GM12878 (cell line): Measurements from ENCODE around the gene NUDT3. TPM values are rescaled to one million over a fixed set of nuclear protein-coding genes. Genes with fewer than 3 reads are reported as not detected.

Experiments
- ATF7 ChIP-seq: fragments of 450-650 bp; IDR thresholded peaks from 2 replicates; pipeline ENCODE4 v1.6.1; 2016; ENCODE audit warnings: low read depth, mild to moderate bottlenecking
- BCLAF1 ChIP-seq: fragments of 450-650 bp; IDR thresholded peaks from 2 replicates; pipeline ENCODE4 v1.6.1; 2017; ENCODE audit warnings: antibody characterized with exemption, mild to moderate bottlenecking, moderate library complexity
- KDM1A ChIP-seq: fragments of 200-600 bp; sonication (generic); IDR thresholded peaks from 2 replicates; pipeline ENCODE4 v1.6.1; 2016; ENCODE audit warnings: borderline replicate concordance
- MLLT1 ChIP-seq: fragments of 450-650 bp; IDR thresholded peaks from 2 replicates; pipeline ENCODE4 v1.6.1; 2016; ENCODE audit warnings: mild to moderate bottlenecking
- PKNOX1 ChIP-seq: fragments of 450-650 bp; IDR thresholded peaks from 2 replicates; pipeline ENCODE4 v1.6.1; 2016; ENCODE audit warnings: mild to moderate bottlenecking
- RELB ChIP-seq: fragments of 450-650 bp; IDR thresholded peaks from 2 replicates; pipeline ENCODE4 v1.6.1; 2017; ENCODE audit warnings: low read depth, mild to moderate bottlenecking, moderate library complexity
- SMC3 ChIP-seq: IDR thresholded peaks from 2 replicates; pipeline ENCODE4 v1.6.1; 2011; ENCODE audit warnings: low read length, improper control_type of control experiment, borderline replicate concordance
- YY1 ChIP-seq: IDR thresholded peaks from 2 replicates; pipeline ENCODE4 v1.6.1; 2011; ENCODE audit warnings: low read depth, mild to moderate bottlenecking, low read length
- polyA plus RNA-seq, 11 experiments: library from polyadenylated mRNA; depleted of rRNA in 4 of 11; unstranded in 6 of 11; stranded (reverse) in 5 of 11; fragments of >200 nt; fragmentation: Nextera tagmentation in 4 of 11; fragmentation: Illumina TruSeq in 1 of 11; extraction: Ambion mirVana in 4 of 11; extraction: Trizol in 1 of 11; gene quantifications; 1 replicate in 1 of 11; 2 replicates in 10 of 11; pipeline versions ENCODE4 v1.2.1 to v1.2.3, GENCODE V29; 2011 to 2016; ENCODE audit warnings: inconsistent platforms in 2 of 11, missing spikeins in 2 of 11, low read depth in 1 of 11
- total RNA-seq, 4 experiments: library from RNA; depleted of rRNA in 3 of 4; stranded (reverse); fragments of >200 nt in 3 of 4; fragmentation: Illumina TruSeq in 1 of 4; extraction: Trizol in 1 of 4; gene quantifications; 2 replicates each; pipeline versions ENCODE4 v1.2.1 to v1.2.3, GENCODE V29; 2013 to 2021

NUDT3 gene
- total and polyA plus RNA-seq, 10 of the 15 experiments (the other 5 are each of a cell fraction or from before 2014, with no cell fraction given), result 2.4 to 32.3 (median 25.5) TPM

GRCh38 chr6:34414999-34415858, 22.8 kb upstream of the NUDT3 start (continued):
- no peak for TF ChIP-seq BCLAF1
- TF ChIP-seq PKNOX1, result peak; percentile 38; the same call in 1 of the 2 replicates
- peak; percentile 14; the same call in 1 of the 2 replicates for TF ChIP-seq ATF7
- 0 out of 2 replicates have a peak, but pooled peaks have one; percentile 17 for TF ChIP-seq MLLT1
- peak; percentile 80; the same call in 1 of the 2 replicates for TF ChIP-seq SMC3
- peak; percentile 16; the same call in 1 of the 2 replicates for TF ChIP-seq RELB
- TF ChIP-seq YY1, result 0 out of 2 replicates have a peak, but pooled peaks have one; percentile 4
- TF ChIP-seq KDM1A, result no peak
- TF ChIP-seq, all 136 proteins: peak for 9
